Tibial artery (tissue), 4 donors: ENCODE data around the gene ALDH1B1.

Experiments used
- DNase-seq, 2 donors: peaks; one replicate each; pipeline ENCODE4 v3.0.0-alpha.2; 2019
- H3K27ac ChIP-seq, 2 donors: fragments of 200-600 bp; sonication (generic) in 1 of 2; 1 replicate in 1 of 2; 2 replicates in 1 of 2; pipeline ENCODE4 v1.5.1; 2018 to 2019; ENCODE audit warnings: mild to moderate bottlenecking in 1 of 2
- H3K27me3 ChIP-seq, 2 donors: fragments of 200-600 bp; sonication (generic) in 1 of 2; one replicate each; pipeline versions ENCODE4 v1.5.1 to v1.6.0; 2016 to 2019
- H3K36me3 ChIP-seq, 3 donors: fragments of 200-600 bp; sonication (generic) in 2 of 3; one replicate each; pipeline ENCODE4 v1.5.1; 2016 to 2019; ENCODE audit warnings: mild to moderate bottlenecking in 2 of 3
- H3K4me1 ChIP-seq, 4 donors: fragments of 200-600 bp; sonication (generic) in 2 of 4; 1 replicate in 3 of 4; 2 replicates in 1 of 4; pipeline ENCODE4 v1.5.1; 2016 to 2019
- H3K4me3 ChIP-seq, 2 donors: fragments of 200-600 bp; sonication (generic) in 1 of 2; 1 replicate in 1 of 2; 2 replicates in 1 of 2; pipeline ENCODE4 v1.5.1; 2018 to 2019; ENCODE audit warnings: mild to moderate bottlenecking in 2 of 2
- H3K9me3 ChIP-seq, 3 donors: fragments of 200-600 bp; sonication (generic) in 1 of 3; one replicate each; pipeline ENCODE4 v1.5.1; 2016 to 2019
- intact Hi-C: fragments of 100-400 bp; cut with DNase I; formaldehyde crosslinking; loops from one replicate; pipeline ENCODE4 v1.15.0; 2023; ENCODE audit warnings: low total_unique reads
- TF ChIP-seq, protein P1 (sequence below), 2 experiments: fragments of 200-600 bp in 1 of 2; fragments of 450-650 bp in 1 of 2; IDR thresholded peaks; one replicate each; pipeline ENCODE4 v1.5.1; 2017 to 2019; ENCODE audit warnings: antibody characterized with exemption in 2 of 2, mild to moderate bottlenecking in 1 of 2, moderate library complexity in 1 of 2

Gene ALDH1B1

GRCh38 chr9:38358390-38359296 is 33.9 kb upstream of the ALDH1B1 start:
- TF ChIP-seq, protein P1, sequence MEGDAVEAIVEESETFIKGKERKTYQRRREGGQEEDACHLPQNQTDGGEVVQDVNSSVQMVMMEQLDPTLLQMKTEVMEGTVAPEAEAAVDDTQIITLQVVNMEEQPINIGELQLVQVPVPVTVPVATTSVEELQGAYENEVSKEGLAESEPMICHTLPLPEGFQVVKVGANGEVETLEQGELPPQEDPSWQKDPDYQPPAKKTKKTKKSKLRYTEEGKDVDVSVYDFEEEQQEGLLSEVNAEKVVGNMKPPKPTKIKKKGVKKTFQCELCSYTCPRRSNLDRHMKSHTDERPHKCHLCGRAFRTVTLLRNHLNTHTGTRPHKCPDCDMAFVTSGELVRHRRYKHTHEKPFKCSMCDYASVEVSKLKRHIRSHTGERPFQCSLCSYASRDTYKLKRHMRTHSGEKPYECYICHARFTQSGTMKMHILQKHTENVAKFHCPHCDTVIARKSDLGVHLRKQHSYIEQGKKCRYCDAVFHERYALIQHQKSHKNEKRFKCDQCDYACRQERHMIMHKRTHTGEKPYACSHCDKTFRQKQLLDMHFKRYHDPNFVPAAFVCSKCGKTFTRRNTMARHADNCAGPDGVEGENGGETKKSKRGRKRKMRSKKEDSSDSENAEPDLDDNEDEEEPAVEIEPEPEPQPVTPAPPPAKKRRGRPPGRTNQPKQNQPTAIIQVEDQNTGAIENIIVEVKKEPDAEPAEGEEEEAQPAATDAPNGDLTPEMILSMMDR (IDR thresholded peaks at IDR 0.05) = no peak
- no peak overlapping the region for H3K27ac ChIP-seq
- intact Hi-C loops = loop anchor here (5.0 to 10.0 kb wide), 2 partner anchors 64 to 201 kb away; no protein-coding TSS in a partner anchor
- no peaks in the 10 kb centered on the region for H3K27me3 ChIP-seq
- peaks cover 0 to 9% (median 3%) of the 10 kb centered on the region in 4 donors for H3K4me1 ChIP-seq
- H3K36me3 ChIP-seq = no peaks in the 10 kb centered on the region
- no peaks in the 10 kb centered on the region for H3K9me3 ChIP-seq
- H3K4me3 ChIP-seq = no peak overlapping the region
- DNase-seq = peak; percentile 13 to 52

- Histone ChIP-seq H3K4me3 (no peak overlapping the region), H3K36me3 (no peaks in the 10 kb centered on the region), H3K27ac (no peak overlapping the region), H3K9me3 (no peaks in the 10 kb centered on the region), H3K27me3 (no peaks in the 10 kb centered on the region), H3K4me1 (peaks cover 0 to 9% (median 3%) of the 10 kb centered on the region in 4 donors)
- peak in 1 of 2 donors; percentile 1 for DNase-seq
- TF ChIP-seq, protein P1 (IDR thresholded peaks at IDR 0.05) = no peak
- intact Hi-C loops = loop anchor here (5.0 to 10.0 kb wide), 2 partner anchors 64 to 202 kb away; no protein-coding TSS in a partner anchor
Observed at GRCh38 chr9:38359297-38359653, 33.2 kb upstream of the ALDH1B1 start.

DNA sequence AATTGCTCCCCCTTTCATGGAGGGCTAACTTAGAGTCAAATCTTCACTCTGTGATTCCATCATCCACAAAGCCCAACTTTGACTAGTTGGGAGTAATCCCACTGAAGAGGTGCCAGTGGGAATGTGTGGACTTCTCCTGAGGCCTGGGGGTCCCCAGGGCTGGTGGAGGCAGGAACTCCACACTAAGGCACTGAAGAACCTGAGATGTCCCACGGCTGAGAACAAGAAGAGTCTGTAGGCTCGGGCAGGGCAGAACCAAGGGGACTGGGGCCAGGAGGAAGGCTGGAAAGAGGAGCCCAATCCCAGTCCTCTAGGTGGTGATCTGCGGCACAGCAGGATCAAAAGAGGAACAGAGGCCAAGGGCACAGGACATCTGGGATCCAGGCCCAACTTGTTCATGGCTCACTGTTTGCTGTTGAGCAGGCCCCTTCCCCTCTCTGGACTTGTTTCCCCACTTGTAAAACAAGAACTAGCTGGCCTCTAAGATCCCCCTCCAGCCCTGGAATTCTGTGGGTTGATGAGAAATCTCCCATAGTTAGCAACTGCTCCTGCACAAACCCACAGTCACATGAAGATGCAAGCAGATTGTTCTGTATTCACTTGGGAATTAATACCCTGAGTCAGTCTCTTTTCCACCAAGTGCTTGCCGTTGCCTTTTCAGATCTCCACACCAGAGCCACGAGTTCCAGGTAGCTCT is 32.7 kb upstream of the ALDH1B1 start:
- no peak overlapping the region for H3K27ac ChIP-seq
- no peak overlapping the region for H3K4me3 ChIP-seq
- TF ChIP-seq, protein P1 (IDR thresholded peaks at IDR 0.05) = no peak
- H3K27me3 ChIP-seq = no peaks in the 10 kb centered on the region
- peaks cover 0 to 9% (median 3%) of the 10 kb centered on the region in 4 donors for H3K4me1 ChIP-seq
- H3K9me3 ChIP-seq = no peaks in the 10 kb centered on the region
- H3K36me3 ChIP-seq = no peaks in the 10 kb centered on the region
- DNase-seq = peak; percentile 2 to 51
- intact Hi-C loops = loop anchor here (2.0 to 10.0 kb wide), 5 partner anchors 65 to 449 kb away; no protein-coding TSS in a partner anchor

DNA sequence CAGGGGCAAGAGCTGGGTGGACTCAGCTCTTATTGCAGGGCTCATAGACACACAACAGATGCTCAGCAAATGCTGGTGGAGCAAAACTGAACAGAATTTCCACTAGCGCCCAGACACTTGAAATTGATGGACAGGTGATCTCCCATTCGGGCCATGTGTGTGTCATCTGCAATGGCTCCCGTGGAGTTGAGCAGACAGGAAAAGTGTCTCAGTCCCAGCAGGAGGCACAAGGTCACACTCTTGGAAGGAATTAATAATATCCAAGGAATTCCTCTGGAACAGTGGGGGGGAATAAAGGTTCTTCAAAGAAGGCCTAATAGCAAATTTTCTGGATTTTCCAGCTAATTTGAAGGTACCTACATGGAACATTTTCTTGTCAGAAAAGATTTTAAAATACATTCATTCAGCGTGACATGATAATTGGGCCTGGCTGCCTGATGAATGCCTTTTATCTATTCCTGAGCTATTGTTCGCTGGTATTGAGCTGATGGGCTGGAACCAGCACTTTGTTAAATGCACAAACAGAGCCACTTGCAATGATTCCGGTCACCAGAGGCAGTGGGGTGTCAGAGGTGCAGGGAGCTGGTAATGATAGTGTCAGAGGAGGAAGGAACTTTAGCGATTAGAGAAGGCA is 31.5 kb upstream of the ALDH1B1 start:
- Histone ChIP-seq H3K27ac (no peak overlapping the region), H3K4me1 (peaks cover 0 to 9% (median 3%) of the 10 kb centered on the region in 4 donors), H3K4me3 (no peak overlapping the region), H3K36me3 (no peaks in the 10 kb centered on the region), H3K9me3 (no peaks in the 10 kb centered on the region), H3K27me3 (no peaks in the 10 kb centered on the region)
- no peak for DNase-seq
- TF ChIP-seq, protein P1 (IDR thresholded peaks at IDR 0.05) = no peak
- intact Hi-C loops = loop anchor here (2.0 to 10.0 kb wide), 3 partner anchors 274 to 450 kb away; no protein-coding TSS in a partner anchor

DNA sequence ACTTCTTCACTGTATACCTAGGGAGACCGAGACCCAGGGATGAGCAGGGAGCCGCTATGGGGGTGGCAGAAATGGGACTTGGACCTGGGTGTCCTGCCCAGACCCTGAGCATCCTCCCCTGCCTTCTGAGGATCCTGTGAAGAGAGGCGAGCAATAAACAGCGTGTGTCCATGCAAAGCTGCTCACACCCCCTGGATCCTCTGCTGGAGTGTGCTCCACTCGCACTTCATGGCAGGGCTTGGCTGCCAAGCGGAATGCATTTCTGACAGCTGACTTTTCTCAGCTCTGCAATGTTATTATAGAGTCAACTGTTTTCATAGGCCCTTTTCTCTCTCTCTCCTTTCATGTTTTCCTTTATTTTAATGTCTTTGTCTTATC is 31.0 kb upstream of the ALDH1B1 start:
- Histone ChIP-seq H3K4me1 (peaks cover 0 to 9% (median 3%) of the 10 kb centered on the region in 4 donors), H3K9me3 (no peaks in the 10 kb centered on the region), H3K27me3 (no peaks in the 10 kb centered on the region), H3K36me3 (no peaks in the 10 kb centered on the region), H3K4me3 (no peak overlapping the region), H3K27ac (no peak overlapping the region)
- intact Hi-C loops = loop anchor here (2.0 to 10.0 kb wide), 3 partner anchors 274 to 451 kb away; no protein-coding TSS in a partner anchor
- peak in 1 of 2 donors; percentile 13 for DNase-seq
- TF ChIP-seq, protein P1 (IDR thresholded peaks at IDR 0.05) = no peak
